ENCODE data around the gene APOOL.
"Not testable (repeated sequence)": the region's sequence is repeated elsewhere in the genome, so short reads cannot be mapped to it uniquely, and the experiment has no call there.

APOOL gene

DNA sequence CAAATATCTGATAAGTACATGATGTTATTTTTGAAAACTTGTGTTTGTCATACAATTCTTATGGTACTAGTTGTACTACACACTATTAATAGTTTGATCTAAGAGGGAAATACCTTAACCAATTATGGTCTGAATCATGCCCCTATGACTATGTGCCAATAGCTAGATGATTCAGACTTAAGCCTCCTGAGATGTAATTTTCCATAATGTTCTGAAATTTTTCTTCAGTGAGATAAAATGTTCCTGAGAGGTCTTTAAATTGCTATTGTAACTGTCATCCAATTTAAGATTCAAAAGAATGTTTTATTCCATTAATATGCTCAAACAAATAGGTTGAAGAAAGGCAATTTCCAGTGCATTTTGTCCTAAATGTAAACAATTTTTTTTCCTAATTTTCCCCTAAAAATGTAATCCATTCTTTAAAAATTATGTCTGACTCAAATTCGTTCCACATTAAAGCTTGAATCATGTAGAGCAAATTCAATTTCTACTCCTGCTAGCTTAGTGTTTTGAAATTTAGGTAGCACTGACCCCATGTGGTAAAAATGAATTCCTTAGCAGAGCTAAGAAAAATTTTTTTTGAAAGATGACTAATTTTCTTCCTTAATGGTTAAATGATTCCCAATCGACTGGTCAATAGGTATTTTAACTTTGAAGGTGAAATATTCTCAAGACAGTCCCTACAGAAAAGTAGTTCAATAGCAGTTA, 49.1 kb downstream of the APOOL start:
- DNase-seq (ENCODE audit: low read depth, low spot score), result no peak

DNA sequence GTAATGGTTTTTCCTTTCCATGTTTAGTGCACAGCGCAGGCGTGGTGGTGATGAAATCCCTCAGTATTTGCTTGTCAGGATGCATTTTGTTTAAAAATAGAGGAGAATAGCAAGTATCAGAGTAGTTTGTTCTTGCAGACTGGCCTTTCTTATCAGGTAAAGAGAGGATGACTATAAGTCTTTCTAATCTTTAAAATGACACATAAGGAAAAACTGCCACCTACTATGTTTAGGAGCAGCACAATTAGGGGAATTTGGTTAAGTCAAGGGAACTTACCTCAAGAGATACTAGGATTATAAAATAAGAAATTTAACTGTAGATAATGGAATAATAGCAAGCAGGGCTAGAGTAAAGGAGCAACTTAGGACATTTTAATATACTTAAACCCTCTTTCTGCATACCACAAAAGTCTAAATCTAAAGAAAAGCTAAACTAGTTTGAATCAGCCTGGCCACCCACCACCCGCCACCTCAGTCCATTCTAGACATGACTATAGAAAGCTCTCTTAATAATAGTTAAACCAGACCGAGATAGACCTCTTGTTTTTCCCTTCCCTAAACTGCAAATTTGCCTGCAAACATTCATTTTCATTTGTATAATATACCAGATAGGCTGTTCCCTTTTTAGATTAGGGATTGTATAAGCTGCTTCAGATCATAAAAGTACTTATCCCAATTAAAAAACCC, 62.0 kb downstream of the APOOL start:
- H3K4me3 ChIP-seq (ENCODE audit: low read length), result no peak overlapping the region
- no peak for DNase-seq (ENCODE audit: low read depth, low spot score)

More for the DNA sequence above, 49.1 kb downstream of the APOOL start:
- H3K4me3 ChIP-seq (ENCODE audit: low read length), result no peak overlapping the region

DNA sequence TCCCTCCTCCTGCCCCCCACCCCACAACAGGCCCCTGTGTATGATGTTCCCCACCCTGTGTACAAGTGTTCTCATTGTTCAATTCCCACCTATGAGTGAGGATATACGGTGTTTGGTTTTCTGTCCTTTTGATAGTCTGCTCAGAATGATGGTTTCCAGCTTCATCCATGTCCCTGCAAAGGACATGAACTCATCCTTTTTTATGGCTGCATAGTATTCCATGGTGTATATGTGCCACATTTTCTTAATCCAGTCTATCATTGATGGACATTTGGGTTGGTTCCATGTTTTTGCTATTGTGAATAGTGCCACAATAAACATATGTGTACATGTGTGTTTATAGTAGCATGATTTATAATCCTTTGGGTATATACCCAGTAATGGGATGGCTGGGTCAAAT, 73.6 kb downstream of the APOOL start:
- DNase-seq (ENCODE audit: low read depth, low spot score); H3K4me3 ChIP-seq (ENCODE audit: low read length): not testable (repeated sequence)

DNA sequence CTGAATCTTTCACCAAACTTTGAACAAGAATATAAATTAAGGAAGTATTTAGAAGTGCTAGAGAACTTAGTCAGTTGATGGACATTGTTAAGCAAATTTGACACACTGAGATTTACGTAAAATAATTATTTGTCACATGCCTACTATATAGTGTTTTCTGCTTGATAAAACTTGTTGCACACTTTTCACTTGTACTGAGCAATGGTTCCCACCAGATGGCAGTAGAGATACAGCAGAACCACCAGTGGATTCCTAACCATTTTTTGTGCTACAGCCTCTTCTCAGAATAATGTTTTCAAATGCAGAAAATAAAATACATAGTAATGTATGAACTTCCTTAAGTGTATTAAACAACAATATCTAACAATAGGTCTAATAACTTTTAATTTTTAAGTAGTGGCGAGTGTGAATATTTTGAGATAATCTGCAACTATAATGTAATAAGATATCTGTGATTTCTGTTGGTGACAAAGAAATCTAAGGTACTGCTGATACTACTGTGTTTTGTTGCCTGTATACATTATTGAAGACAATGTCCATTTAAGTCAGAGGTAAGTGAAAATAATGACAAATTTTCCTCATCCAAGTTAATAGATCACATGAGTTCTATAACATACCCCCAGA, 81.2 kb downstream of the APOOL start:
- no peak overlapping the region for H3K4me3 ChIP-seq (ENCODE audit: low read length)
- DNase-seq (ENCODE audit: low read depth, low spot score), result peak; percentile 22

DNA sequence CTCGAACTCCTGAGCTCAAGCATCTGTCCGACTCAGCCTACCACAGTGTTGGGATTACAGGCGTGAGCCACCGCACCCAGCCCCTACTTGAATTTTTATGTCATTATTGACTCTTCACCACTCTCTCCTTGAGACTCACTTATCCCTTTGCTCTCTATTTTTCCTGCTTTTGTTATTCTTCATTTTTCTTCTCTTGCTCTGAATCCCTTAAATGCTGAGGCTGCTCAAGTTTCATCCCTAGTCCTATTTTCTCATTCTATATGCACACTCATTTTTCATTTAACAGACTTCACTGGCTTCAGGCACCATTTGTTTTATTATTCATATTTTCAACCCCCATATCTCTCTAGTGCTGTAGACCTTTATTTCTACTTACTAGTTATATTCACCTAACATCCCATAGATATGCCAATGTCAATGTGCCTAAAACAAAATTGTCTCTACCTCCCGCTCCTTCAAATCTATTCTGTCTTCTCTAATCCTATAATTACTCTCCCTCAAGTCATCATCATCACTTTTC, 85.7 kb downstream of the APOOL start:
- no peak for DNase-seq (ENCODE audit: low read depth, low spot score)

DNA sequence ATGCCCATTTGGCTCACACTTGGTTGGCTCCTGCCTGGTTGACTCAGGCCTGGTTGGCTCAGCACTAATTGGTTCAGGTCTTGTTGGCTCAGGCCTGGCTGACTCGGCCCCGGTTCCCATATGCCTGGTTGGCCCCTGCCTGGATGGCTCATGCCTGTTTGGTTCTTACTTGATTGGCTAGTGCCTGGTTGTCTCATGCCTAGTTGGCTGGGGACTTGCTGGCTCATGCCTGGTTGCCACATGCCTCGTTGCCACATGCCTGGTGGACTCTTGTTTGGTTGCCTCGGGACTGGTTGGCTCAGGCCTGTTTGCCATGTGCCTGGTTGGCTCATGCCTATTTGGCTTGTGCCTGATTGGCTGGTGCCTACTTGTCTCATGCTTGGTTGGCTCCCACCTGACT, 103.7 kb downstream of the APOOL start:
- no peak for DNase-seq (ENCODE audit: low read depth, low spot score)
- H3K4me3 ChIP-seq (ENCODE audit: low read length), result no peak overlapping the region

More for the DNA sequence above, 85.7 kb downstream of the APOOL start:
- H3K4me3 ChIP-seq (ENCODE audit: low read length), result no peak overlapping the region

DNA sequence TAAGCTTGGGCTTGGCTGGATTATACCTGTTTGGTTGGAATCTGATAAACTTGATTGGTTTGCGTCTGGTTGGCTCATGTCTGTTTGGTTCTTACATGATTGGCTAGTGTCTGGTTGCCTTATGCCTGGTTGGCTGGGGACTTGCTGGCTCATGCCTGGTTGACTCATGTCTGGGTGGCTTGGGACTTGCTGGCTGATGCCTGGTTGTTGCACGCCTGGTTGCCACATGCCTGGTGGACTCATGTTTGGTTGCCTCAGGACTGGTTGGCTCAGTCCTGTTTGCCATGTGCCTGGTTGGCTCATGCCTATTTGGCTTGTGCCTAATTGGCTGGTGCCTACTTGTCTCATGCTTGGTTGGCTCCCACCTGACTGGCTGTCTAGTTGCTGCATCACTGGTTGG, 104.5 kb downstream of the APOOL start:
- H3K4me3 ChIP-seq (ENCODE audit: low read length), result no peak overlapping the region
- DNase-seq (ENCODE audit: low read depth, low spot score), result no peak

DNA sequence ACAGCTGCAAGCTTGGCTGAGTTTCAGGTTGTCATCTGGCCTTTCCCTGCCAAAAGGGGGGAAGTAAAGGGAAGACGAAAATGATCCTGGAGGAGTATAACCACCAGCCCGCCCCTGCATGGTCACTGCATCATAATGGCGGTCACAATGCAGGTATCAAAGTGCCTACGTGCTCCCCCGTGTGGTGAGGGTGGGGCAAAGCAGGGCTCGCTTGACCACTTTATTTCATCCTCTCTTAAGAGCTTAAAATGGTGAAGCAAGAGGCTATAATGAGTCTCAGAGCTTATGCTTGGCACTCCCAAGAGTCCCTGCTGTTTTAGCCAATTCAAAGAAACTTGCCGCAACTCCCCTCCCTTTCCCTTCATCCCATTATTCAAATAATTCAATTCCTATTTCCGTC, 105.6 kb downstream of the APOOL start:
- DNase-seq (ENCODE audit: low read depth, low spot score), result no peak
- H3K4me3 ChIP-seq (ENCODE audit: low read length), result no peak overlapping the region

DNA sequence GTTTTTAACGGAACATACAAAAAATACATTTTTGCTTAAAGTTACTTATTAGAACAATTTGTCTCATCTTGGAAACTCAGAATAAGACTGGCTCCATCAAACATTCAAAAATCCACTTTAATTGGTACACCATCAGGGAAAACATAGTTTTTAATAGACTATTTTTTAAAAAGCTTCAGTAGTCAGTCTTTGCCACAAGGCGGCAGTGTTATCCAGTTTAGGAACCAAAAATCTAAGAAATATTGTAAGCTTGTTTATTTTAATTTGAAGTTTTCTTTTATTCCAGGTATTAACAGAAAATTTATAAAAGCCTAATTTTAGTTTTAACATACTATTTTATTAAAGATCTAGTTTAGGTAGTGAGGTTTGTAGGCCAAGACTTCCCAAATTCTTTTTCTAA, 107.7 kb downstream of the APOOL start:
- H3K4me3 ChIP-seq (ENCODE audit: low read length), result no peak overlapping the region
- DNase-seq (ENCODE audit: low read depth, low spot score), result no peak

DNA sequence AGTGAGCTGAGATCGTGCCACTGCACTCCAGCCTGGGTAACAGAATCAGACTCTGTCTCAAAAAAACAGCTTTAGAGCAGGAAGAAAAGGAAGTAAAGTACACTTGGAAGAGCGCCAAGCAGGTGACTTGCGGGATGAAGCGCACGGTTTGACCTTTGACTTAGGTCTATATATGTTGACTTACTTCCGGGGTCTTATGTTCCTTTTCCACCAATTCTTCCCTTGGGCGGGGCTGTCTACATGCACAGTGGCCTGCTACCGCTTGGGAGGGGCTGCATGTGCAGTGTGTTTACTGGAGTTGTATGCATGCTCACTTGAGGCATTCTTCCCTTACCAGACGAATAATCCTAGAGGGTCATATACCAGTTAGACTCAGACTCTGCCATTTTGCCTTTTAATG, 108.6 kb downstream of the APOOL start:
- DNase-seq (ENCODE audit: low read depth, low spot score), result no peak

DNA sequence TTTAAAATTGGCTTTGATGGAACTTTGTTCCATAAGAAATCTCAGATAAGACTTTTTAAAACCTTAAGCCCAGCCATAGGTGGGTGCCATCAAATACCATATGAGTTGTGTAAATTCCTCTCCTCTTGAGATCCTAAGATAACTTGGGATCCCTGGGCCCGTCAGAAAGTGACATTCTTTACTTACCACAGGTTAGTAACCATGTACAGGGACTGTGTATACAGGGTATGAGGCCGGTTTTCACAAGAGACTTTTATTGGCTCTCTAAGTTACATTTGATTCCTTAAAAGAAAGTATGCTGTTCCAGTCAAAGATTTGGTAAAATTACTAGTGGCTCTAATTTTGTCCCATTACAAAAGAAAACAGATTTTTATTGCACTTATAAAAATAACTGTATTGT, 110.1 kb downstream of the APOOL start:
- no peak overlapping the region for H3K4me3 ChIP-seq (ENCODE audit: low read length)
- no peak for DNase-seq (ENCODE audit: low read depth, low spot score)

More for the DNA sequence above, 108.6 kb downstream of the APOOL start:
- no peak overlapping the region for H3K4me3 ChIP-seq (ENCODE audit: low read length)

DNA sequence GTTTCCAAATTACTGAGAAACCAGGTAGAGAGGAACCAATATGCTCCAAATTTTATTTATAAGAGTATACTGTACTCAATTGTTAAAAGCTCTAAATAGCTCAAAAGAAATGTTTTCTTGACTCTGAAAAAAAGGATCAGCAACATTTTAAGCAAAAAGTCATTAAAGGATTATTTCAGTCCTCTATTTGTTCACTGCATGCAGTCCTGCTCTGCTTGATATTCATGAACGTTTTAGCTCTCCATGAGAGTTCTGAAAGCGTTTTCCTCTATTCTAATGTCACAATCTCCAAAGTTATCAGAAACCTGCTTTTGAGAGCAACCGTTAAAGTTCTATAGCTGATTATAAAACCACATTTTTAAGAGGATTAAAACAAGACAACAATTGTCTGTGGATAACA, 110.5 kb downstream of the APOOL start:
- no peak for DNase-seq (ENCODE audit: low read depth, low spot score)
- no peak overlapping the region for H3K4me3 ChIP-seq (ENCODE audit: low read length)

DNA sequence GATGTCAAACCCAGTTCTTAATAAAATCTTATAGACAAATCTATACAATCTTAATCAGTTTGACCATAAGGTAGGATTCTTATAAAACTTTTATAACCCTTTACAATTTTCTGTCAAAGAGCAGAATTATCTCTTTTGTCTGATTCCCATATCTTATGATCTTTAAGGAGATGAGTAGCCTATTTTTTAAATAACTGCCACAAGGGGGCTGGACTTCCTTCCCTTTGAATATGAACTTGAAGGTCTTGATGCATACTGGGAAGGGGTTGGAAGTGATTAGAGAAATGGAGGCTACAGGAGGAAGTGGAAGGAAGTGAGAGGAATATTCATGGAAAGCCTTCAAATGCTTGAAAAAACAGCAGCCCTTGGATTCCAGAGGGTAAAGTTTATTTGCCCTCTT, 111.1 kb downstream of the APOOL start:
- DNase-seq (ENCODE audit: low read depth, low spot score), result no peak
- no peak overlapping the region for H3K4me3 ChIP-seq (ENCODE audit: low read length)

DNA sequence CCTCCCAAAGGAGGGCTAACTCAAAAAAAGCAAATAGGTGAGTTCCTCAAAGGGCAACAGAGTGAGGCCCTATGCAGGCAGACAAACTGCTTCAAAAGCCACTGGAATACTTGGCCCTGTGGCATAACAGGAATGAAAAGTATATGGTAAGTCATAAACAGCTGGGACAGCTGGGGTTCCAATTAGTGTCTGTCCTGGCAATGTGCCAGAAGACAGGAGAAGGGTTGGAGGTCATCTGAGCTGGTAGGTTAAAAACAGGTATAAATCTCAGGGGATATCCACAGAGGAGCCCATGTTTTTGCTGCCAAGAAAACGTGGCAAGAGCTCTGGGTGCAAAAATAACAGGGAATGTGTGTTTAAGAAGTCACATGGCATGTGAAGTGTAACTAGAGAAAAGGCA, 111.6 kb downstream of the APOOL start:
- H3K4me3 ChIP-seq (ENCODE audit: low read length), result no peak overlapping the region
- no peak for DNase-seq (ENCODE audit: low read depth, low spot score)

DNA sequence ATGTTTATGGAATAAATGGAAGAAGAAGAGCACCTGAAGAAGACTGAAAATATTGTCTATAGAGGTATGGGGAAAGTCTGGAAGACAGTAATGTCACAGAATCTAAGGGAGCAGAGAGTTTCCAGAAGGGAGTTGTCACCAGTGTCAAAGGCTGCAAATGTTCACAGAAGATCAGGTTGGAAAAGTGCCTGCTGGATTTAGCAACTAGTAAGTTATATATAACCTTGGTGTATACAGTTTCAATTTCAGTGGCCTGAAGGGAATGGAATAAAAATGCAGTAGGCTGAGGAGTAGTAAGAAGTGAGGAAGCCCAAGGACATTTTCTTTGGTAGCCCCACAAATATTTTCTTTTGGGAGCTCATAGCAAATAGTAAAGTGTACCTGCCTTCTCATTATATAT, 132.7 kb downstream of the APOOL start:
- no peak overlapping the region for H3K4me3 ChIP-seq (ENCODE audit: low read length)
- DNase-seq (ENCODE audit: low read depth, low spot score), result no peak

DNA sequence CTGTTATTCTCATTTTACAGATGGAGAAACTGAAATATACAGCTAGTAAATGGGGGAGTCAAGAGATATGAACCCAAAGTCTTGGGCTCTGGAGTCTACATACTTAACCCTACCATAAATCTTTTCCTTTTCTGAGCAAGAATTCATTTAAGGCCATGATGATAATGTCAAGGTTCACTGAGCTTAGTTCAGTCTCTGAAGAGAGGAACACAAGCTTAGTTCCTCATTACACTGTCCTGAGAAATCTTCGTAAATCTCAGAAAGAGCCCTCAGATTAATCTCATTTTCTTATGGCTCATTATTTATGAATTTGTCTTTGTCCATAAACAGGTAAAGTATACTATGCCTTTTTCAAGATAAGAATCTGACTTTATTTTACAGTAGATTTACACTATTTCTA, 135.7 kb downstream of the APOOL start:
- no peak for DNase-seq (ENCODE audit: low read depth, low spot score)

DNA sequence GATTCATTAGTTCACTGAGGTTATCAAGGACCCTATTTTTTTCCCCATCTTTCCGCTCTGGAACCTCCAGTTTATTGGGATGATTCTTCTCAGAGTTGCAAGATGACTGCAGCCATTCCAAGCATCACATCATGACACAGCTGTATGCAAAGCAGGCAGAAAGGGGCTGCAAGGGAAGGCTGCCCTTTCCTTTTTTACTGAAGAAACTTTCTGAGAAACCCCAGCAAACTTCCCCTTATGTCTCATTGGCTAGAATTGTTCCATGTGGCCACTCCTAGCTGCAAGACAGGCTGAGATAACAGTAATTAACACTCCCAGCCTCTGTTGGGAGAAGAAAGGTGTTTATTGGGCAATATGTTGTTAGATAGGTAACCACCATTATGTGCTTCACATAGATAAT, 137.3 kb downstream of the APOOL start:
- no peak overlapping the region for H3K4me3 ChIP-seq (ENCODE audit: low read length)
- DNase-seq (ENCODE audit: low read depth, low spot score), result no peak

More for the DNA sequence above, 135.7 kb downstream of the APOOL start:
- no peak overlapping the region for H3K4me3 ChIP-seq (ENCODE audit: low read length)

All from Jurkat, Clone E6-1 (cell line).